LHCN-M2 (cell line): ENCODE results near the gene CTBS. TPM values are rescaled to one million over a fixed set of nuclear protein-coding genes. Genes with fewer than 3 reads are reported as not detected.
"Not testable (repeated sequence)": the region's sequence is repeated elsewhere in the genome, so short reads cannot be mapped to it uniquely, and the experiment has no call there.

Experiments
- DNase-seq: peaks from one replicate; pipeline ENCODE4 v3.0.0-alpha.2; 2012; ENCODE audit warnings: low read depth
- total RNA-seq: library from RNA; depleted of rRNA; stranded (reverse); fragments of >200 nt; gene quantifications from 2 replicates; pipeline ENCODE4 v1.2.3, GENCODE V29; 2014

The CTBS gene
- total RNA-seq, 1 experiment from 2014 or later, result 9.6 TPM

GRCh38 chr1:84587099-84587498, 12.9 kb upstream of the CTBS start:
- DNase-seq, result no peak

DNA sequence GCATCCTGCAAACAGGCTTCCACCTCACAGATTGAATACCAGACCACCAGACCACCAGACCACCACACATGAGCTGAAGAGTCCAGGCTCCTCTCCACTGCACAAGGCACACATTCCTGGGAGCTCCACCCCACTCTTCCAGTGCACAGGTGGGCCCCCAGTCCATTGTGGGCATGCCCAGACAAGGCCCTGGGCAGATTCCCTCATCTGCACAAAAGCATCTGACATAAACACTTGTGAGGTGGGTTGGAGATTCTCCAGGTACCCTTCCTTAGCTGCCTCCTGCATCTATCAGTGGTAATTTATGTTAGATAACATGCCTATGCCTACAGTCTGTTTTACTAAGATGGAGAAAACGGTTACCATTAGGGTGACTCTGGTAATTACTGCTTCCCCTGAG, 11.6 kb upstream of the CTBS start:
- no peak for DNase-seq

DNA sequence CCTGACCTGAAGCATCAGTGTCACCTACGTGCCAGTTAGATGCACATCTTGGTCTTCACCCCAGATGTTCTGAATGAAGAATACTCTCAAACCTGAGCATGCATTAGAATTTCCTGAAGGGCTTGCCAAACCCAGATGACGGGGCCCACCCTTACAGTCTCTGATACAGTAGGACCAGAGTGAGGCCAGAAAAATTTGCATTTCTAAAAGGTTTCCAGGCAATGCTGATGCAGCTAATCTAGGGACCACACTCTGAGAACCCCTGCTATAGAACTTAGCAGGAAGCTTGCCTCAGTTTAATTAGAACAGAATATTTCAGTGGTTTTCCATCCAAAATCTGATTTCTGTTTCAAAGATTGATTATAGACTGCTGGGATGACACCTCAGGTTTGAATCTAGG, 9.9 kb upstream of the CTBS start:
- no peak for DNase-seq

DNA sequence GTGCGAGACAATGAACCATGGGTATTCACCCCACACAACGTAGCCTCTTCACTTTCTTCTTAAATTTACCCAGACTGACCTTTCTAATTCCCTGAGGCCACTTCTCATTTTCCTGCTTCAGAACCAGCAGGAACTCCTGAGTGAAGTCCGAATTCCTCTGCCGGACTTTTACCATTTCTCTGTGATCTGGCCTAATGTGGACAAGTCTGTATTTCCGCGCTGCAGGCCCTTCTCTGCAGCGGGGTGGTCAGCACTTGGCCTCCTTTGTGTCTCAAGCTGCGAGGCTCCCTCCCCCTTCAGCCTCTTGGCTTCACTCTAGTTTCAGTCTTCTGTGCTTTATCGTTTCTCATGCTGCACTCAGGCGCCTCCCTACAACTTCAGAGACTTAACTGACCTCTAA, 9.4 kb upstream of the CTBS start:
- no peak for DNase-seq

DNA sequence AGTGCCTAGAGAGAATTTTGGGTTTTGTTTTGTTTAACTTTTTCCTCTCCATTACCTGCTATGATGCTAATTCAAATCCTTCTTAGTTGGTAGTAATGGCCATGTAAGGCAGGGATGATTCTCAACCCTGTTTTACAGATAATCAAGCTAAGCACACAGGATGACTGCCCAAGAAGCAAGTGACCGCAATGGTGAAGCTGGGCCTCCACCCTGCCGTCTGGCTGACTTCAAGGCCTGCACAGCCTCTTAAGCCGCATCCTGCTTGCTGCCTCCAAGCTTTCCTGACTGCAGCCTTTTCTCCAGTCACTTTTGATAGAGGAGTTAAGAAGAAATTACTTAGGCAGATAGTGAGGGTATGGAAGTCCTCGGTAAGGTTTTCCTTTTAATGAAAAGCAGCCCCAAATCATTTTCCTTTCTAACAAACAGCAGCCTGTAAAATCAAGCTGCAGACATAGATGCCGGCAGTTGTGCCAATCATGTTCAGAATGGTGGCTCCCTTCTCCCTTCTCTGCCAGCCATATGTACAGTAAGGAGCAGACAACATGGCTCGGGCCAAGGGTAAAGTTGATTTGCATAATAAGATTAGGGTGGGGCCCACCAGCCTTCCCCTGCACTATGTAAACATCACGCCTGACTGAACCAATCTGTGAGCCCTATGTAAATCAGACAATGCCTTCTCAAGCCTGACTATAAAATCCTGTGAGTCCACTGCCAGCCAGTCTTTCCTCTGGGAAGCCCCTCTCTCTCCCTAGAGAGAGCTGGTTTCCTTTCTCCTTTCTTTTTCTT, 8.8 kb upstream of the CTBS start:
- DNase-seq, result no peak

DNA sequence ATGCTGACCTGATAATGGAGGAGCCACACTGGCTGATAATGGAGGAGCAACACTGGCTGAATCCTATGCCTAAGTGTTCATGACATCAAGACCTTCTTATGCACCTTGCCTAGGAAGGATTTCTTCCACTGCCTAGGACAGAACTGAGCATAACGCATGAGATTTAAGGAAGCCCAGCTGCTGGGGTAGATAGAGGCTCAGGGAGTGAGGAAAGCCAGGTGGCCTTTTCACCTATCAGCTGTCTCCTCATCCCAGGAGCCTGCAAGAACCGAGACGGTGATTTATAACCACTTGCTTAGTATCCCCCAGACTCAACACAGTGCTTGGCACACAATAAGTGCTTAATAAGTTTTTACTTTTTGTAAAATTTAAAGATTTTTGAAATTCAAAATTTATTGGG, 7.4 kb upstream of the CTBS start:
- DNase-seq, result no peak

GRCh38 chr1:84574936-84575335, 696 bp upstream of the CTBS start:
- DNase-seq, result no peak

- no peak for DNase-seq
Observed at GRCh38 chr1:84573481-84573966, 716 bp downstream of the CTBS start.

GRCh38 chr1:84571150-84571535, 3.1 kb downstream of the CTBS start:
- DNase-seq, result peak; percentile 38

DNA sequence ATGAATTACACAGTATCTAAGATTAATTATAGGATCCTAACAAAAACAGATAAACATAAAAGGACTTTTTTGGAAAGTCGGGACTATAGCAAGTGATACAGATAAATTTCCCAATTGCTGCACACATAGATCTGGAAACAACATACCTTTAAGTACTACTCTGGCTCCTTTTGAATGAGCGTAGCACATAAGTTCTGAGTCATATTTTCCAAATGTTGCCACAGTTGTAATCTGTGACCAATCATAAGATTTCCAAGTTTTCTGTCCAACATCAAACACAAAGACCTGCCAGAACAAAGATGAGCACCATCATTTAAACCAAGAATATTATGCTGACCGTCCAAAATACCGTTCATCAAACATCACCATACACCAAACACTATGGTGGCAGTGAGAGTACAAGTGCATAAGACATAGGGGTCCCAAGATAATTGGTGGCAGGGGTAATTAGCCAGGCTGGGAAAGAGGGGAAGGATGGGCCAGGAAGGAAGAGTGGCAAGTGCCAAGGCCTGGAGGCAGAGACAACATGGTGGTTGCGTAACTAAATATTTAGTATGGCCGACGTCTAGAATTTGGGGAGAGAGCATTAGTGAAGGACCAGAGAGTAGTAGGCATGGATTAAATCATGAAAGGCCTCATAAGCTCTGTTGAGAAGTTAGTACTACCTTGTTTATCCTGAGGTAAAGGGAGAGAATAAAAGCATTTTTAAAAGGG, 3.6 kb downstream of the CTBS start:
- DNase-seq, result peak; percentile 22

DNA sequence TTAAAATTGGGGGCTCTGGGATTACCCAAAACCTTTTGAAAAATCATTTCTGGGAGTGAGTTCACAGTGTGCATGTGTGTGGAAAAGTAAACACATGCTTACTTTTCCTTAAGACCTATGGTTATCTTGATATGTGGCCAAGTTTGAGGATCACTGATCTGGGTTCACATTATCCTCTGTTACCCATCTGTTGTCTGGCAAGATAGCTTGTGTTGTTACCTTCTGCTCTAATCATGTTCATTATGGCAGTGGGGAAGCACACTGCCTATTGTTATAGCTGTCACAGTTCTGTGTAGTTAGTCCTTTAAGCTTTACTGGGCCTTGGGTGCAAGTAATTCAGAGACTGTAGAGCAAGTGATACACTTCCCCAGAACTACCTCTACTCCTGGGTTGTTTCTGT, 5.0 kb downstream of the CTBS start:
- no peak for DNase-seq

- DNase-seq, result peak; percentile 12
Observed at GRCh38 chr1:84550826-84551225, 23.4 kb downstream of the CTBS start.

- peak; percentile 9 for DNase-seq
Observed at GRCh38 chr1:84541679-84542078, 32.6 kb downstream of the CTBS start.

DNA sequence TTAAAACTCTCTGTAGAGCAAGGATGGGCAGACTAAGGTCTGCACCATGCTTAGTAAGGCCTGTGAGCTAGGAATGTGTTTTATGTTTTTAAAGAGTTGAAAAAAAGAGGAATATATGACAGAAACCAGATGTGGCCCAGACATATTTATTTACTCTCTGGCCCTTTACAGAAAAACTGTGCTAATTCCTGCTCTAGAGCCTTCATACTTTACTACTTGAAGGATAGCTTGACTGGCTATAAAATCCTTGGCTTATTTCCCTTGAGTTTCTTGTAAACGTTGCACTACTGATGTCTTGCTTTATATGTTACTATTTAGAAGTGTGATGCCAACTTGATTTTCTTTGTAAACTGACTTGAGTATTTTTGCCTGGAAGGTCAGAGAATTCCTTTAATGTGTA, 33.5 kb downstream of the CTBS start:
- DNase-seq, result no peak

DNA sequence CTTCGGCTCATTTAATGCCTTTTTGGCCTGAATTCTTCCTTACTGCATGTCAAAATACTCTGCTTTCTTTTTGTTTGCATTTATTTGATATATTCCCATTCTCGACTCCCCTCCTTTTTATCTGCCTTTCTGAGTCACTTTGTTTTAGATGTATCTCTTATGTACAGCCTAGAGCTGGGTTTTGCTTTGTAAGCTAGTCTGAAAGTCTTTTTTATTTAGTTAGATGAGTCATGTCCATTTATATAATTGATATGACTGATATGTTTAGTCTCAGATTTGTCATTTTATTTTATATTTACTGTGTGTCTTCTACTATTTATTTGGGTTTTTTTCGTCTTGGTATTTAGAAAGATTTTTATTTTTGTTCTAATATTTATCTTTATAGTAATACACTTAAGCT, 34.3 kb downstream of the CTBS start:
- DNase-seq, result peak; percentile 1

GRCh38 chr1:84538599-84538998, 35.6 kb downstream of the CTBS start:
- DNase-seq, result no peak

DNA sequence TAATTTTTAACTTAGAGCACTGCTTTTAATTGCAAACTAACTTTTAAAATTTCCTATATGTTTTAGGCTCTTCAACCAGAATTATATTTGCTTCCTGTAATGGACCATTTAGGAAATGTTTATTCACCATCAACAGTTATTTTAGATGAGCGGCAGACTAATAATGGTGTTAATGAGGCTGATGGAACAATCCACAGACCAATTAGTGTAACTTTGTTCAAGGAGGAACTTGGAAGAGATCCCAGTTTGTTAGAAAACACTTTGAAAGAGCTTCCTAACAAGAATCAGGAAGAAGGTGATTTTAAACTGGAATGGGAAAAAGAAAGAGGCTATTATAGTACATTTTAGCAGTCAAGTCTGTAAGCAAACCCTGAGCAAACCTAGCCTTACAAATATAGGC, 48.5 kb downstream of the CTBS start:
- no peak for DNase-seq

DNA sequence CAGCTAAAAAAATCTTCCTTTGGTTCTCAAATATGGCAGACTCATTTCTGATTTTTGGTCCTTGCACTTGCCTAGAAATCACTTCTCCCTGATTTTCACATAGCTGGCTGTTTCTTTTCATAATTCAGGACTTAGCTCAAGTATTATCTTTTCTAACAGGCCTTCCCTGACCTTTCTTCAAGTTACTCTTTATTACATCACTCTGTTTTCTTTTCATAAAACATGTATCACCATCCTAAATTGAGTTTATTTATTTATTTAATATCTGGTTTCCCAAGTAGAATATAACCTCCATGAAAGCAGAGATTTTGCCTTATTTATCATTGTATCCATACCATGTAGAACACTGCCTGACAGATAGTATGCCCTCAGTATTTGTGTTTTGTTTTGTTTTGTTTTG, 49.6 kb downstream of the CTBS start:
- DNase-seq, result no peak

DNA sequence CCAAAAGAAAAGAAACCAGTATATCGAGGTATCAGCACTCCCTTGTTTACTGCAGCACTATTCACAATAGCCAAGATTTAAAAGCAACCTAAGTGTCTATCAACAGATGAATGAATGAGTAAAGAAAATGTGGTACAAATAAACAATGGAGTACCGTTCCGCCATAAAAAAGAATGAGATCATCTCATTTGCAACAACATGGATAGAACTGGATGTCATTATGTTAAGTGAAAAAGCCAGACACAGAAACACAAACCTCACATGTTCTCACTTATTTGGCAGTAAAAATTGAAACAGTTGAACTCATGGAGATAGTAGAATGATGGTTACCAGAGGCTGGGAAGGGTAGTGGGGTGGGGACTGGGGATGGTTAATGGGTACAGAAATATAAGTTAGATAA, 63.6 kb downstream of the CTBS start:
- DNase-seq, result no peak

- DNase-seq, result no peak
Observed at GRCh38 chr1:84510165-84510564, 64.1 kb downstream of the CTBS start.

DNA sequence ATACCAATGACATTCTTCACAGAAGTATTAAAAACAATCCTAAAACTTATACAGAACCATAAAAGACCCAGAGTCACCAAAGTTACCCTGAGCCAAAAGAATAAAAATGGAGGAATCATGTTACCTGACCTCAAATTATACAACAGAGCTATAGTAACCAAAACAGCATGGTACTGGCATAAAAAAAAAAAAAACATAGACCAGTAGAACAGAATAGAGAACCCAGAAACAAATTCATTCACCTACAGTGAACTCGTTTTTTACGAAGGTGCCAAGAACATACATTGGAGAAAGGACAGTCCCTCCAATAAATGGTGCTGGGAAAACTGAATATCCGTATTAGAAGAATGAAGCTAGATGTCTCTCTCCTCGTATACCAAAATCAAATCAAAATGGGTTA, 65.2 kb downstream of the CTBS start:
- no peak for DNase-seq

- no peak for DNase-seq
Observed at GRCh38 chr1:84508510-84508909, 65.7 kb downstream of the CTBS start.

GRCh38 chr1:84507887-84508286, 66.4 kb downstream of the CTBS start:
- DNase-seq, result not testable (repeated sequence)
